HG03439 (cell line): ENCODE data around the gene PPP2R2B.

Experiments
- ATAC-seq: cut with Tn5 transposase; IDR thresholded peaks from one replicate; pipeline ENCODE4 v1.9.1; 2021; ENCODE audit warnings: mild to moderate bottlenecking, moderate library complexity; ENCODE audit not compliant: unreplicated experiment

Gene PPP2R2B

DNA sequence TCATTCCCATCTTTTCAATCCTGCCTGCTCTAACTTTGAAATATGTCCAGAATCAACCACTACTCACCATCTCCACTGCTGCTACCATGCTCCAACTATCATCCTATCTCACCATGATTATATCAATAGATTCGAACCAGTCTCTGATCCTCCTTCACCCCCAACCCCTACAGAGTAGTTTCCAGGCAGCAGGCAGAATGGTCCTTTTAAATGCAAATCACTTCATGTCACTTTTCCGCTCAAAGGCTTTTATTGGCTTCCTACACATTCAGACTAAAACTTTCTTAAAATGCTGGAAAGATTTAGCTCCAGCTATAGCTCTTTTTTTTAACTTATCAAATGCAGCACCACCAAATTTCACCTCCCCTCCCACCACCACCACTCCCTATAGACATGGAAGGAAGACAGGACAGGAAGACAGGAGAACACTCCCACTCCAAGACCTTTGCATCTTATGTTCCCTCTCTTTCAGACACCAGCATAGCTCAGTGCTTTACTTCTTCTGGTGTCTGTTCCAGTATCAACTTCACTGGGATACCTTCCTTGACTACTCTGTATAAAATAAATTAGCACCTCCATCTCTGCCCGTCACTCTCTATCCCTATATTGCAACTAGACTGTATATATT, 9.9 kb upstream of the PPP2R2B start:
- ATAC-seq, result no peak

DNA sequence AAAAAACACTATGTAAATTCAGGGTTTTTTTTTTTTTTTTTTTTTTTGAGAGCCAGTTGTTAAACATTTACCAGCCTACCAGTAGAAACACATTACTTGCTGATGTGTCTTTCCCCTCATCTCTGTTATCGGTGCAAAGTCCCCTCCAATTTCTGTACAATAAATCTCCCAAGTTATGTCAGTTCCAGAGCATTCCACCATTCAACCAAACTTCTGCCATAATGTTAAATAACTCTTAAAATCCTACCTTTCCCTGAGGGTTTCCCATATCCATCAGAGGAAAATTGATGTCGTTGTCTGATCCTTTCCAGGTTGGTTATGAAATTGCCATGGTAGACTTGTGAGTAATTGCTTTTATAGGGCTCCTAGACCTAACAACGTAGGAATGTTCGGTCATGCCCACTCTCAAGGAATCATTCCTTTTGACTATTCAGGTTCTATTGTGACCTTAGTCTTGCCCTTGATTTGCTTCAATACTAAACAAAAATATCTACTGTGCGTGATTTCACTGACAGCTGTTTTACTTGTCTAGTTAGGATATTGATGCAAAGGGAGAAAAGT, 5.6 kb upstream of the PPP2R2B start:
- ATAC-seq, result no peak

DNA sequence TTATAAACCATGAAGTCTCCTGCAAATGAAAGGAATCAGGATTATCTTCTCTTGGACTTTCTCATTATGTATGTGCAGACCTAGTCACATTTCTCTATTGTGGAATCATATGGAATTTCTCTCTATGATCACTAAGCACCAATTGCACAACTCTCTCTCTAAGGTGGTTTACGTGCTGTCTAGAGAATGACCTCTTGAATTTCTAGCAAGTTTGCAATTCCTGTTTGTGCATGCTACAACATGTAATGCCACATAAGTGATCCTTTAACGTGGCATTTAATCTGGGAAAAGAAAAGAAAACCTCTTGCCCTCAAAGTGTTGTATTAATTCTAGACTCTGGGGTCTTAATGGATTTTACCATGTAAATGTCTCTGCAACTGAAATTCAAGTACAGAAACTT, 5.0 kb upstream of the PPP2R2B start:
- ATAC-seq, result no peak

DNA sequence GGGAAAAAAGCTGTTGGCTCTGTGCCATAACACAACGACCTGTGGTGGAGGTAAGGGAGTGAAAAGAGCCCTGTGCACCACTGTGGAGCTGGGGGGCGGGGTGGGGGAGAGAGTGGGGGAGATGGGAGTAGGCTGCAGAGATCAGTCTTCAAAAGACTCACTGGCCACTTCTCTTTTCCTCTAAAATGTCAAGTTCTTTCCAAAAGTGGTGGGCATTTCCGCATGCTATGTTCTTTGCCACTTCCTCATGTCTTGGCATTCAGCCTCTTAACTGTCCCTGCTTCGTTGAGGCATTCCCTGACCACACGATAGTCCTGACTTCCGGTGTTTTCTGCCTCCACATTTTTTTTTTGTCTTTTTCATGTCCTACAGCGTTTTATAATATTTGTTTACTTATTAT, 2.4 kb upstream of the PPP2R2B start:
- no peak for ATAC-seq

DNA sequence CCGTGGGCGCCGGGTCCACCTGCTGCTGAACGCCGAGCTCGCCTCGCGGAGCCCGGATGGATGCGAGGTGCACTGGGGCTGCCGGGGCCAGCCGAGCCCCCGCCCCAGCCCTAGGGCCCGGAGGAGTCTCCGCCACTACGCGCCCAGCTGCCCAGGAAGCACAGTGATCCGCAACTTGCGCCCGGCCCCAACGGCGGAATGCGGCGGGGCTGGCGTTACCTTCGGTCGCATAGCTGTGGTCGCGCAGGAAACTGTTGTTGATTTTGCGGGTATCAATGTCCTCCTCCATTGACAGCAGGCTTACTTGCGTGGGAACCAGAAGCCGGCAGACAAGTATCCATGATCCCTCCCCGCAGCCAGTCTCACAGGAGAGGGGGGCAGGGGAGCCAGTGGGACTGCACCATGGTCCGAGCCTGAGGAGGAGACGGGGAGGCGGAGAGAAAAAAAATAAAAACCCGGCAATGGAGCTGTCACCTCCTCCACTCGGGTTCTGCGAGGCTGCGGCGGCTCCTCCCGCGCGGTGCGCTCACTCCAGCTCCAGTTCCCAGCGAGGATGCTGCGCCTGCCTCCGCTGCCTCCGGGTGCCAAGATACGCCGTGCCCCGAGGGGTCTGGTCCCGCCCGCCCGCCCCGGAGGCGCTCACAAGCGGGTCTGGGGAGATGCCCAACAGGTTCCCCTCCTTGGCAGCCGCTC, 628 bp downstream of the PPP2R2B start:
- no peak for ATAC-seq

DNA sequence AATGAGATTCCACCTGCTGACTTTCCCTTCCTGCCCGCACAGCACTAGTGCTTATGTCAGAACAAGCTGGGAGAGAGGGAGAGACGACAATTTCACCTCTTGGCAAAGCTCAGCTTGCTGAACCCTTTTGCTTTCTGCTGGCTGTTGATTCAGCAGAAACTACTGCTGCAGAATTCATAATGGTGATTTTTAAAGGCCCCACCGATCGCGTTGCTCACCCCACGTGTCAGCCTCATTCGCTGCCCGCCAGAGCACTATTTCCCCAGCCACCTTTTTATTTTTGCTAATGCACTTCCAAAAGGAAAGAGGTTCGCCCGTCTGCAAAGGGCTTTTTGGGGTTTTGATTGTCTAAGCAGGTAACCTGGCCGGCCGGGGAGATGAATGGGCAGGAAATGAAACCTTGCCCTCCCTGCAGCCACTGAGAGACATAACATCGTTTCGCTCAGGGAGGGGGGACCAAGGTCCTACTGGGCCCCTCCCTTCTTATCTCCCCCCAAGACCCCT, 1.3 kb downstream of the PPP2R2B start:
- no peak for ATAC-seq

DNA sequence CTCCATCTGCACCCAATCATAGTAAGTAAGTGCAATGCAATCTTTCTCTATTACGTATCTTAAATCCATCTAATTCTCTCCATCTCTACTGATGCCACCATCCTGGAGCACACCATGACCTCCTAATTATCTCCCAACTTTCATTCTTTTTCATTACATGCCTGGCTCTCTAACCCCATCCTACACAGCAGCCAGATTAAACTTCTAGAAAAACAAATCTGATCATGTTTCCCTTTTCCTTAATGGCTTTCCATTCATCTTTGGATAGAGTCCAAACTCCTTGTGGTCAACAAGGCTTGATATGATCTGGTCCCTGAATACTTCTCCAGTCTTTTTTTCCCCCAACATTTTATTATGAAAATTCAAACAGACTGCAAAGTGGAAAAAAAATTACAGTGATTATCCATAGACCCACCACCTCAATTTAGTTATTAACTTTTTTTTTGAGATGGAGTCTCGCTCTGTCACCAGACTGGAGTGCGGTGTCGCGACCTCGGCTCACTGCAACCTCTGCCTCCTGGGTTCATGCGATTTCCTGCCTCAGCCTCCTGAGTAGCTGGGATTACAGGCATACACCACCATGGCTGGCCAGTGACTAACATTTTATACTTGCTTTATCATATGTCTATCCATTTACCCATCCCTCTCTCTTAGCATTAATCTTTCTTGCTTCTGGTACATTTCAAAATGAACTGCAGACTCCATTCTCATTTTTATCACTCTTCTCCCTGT, 5.2 kb downstream of the PPP2R2B start:
- ATAC-seq, result no peak

DNA sequence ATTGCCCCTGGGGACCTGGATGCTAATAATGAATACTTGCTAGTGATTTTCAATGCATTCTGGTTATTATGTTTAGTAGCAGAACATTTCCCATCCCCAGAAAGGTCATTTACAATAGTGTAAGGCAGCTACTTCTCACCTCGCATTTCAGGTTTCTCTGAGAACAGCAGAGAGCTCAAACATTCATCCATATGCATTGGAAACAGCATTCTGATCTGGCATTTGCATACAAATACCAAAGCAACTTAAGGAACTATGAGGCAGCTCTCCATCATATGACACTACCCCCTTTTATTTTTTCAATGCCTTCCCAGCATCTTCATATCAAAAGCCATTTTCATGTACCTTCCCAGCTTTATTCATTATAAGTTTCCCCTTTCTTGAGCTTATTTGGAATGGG, 6.4 kb downstream of the PPP2R2B start:
- no peak for ATAC-seq

DNA sequence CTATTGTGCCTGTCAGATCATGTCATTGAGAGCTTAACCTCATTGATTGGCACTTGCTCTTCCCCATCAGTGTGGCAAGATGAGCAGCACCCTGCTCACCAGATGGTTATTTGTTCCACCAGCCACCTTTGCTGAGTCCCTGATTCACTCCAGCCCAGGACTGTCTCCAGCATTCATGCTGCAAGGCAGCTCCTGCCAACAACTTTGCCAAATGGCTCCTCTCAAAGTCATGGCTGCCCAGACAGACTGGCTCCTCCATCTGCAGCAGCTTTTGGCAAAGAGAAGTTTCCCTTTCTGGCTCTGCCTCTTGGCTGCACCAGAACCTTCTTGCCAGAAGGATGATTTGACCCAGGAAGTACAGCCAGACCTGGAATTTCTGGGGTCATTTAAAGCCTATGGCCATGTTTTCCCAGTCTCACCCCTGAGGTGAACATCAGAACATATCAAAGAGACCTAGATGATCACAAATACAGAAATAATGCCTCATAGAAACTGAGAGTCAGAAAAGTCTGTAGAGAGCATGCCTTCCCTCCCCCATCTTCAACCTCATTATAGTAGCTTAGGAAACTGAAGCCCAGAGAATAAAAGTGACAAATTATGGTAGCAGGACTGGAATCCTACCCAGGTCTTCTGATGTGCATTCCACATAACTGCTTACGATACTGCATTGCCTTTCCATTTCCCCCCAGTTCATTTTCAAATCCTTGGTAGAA, 10.4 kb downstream of the PPP2R2B start:
- no peak for ATAC-seq

DNA sequence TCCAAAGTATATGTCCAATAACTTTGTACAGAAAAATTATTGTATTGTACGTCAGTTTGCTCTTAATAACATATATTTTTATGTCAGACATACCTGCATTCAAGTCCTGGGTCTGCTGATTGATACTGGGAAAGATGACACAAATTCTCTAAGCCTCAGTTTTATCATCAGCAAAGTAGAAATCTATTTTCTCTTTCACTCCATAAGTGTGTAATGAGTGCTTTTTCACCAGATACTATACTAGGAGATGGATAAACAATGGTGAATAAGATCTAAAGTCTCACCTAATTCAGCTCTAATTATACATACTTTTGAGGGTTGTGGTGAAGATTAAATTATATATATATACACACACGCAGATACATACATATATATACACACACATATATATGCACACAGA, 12.3 kb downstream of the PPP2R2B start:
- ATAC-seq, result no peak

DNA sequence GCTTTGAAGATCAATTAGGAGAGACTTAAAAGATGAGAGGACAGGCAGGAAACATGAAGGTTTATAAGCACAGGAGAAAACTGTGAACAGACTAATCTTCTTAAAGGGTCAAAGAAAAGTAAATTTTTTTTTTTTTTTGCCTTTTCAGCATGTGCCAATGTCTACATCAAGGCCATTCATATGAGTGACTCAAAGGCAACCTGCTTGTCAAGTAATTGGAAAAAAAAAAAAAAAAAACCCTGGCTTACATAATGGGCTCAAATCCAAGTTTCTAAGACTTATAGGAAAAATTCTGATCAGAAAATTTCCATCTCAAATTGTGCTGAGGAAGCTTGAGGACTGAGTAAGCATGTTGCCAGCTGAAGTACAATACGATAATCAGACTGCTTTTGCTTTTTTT, 15.9 kb downstream of the PPP2R2B start:
- ATAC-seq, result no peak

DNA sequence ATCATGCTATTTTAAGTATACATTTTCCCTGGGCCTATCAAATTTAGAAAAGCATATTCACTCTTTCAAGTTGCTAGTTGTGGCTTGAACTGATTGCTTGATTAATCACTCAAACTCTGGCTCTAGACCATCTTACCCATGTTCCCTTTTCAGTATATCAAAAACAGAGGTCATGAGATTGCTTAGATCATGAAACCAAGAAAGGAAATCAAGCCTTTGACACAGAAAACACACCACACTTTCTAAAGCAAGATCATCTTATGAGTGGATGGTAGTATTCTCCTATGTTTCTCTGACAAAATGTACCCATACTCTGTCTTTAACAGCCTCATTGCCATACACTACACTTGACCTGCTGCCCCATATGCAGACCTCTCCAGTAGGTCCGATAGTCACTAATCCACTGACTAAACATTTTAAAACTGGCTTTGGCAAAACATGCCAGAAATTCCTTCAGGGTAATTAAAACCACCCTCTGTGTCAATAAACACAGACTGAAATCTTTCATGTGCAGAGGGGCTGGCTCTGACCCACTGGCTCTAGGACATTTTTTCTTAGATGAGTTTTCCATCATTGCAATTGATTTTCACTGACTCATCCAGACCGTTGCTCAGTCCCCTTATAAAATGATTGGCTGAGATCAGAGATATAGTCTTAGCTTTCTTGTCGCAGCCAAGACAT, 18.2 kb downstream of the PPP2R2B start:
- ATAC-seq, result no peak

DNA sequence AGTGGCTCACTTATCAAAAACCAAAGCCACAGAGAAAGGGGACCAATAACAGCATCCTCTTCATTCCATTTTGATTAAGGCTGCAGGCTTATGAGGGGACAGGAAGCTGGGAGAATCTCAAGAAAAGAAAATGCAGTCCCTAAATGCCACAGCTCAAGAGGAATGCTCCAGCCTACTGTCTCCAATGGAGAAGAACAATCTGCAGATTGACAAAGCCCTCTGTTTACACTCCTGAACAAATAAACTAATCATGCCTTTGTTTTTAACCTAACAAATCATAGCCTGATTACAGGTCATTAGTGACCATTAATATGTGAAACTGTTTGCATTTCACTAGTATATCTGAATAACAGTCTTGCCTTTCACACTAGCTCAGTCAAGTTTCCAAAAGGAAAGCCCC, 26.5 kb downstream of the PPP2R2B start:
- no peak for ATAC-seq

DNA sequence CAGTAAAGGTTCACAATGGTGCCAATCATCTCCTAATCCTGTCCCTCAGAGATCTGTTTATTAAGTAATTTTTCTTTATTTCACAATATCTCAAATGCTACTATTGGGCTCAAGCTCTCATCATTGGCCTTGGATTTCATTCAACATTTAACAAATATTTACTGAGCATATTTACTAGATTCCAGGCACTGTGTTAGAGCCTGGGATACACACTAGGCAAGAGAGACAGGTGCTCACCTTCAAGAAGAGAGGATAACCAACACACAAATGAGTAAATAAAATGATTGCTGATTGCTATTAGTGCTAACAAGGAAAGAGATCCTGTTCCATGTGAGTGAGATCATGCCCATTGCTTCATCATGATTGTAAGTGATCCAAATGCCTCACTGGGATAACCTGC, 27.4 kb downstream of the PPP2R2B start:
- no peak for ATAC-seq

DNA sequence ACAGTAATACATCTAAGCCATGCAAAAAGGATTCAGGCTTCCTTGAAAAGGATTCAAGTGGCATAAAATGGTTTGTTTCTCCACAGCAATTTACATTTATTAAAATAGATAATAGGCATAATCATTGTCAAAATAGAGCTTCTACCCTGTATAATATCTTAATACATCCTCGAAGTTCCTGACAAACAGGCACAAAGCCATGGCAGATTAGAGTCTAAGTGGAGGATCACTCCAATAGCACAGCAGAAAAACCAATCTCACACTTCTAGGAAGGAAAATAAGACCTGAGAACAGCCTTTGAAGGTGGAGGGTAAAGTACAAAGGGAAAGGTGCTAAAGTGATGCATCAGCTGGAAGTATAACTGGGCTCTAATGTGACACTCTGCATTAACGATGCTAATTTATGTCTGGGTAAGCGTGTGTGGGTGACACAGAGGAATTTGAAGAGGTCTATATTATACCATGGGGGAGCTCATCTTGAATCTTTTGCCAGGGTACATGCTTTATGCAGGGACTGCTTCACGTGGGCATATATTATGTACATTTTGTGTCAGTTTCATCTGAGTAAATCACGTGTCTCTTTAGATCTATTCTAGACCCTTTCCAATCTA, 28.8 kb downstream of the PPP2R2B start:
- ATAC-seq, result no peak

DNA sequence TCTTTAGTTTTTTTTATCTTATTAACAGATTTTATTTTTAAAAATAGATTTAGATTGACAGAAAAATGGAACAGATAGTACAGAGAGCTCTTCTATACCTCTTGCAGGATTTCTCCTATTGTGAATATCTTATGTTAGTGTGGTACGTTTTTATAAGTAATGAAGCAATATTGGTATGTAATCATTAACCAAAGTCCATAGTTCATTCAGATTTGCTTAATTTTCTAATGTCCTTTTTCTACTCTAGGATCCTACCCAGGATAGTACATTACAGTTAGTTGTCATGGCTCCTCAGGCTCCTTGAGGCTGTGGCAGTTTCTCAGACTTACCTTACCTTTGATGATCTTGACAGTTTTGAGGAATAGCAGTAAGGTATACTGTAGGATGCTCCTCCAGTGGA, 30.4 kb downstream of the PPP2R2B start:
- ATAC-seq, result no peak

DNA sequence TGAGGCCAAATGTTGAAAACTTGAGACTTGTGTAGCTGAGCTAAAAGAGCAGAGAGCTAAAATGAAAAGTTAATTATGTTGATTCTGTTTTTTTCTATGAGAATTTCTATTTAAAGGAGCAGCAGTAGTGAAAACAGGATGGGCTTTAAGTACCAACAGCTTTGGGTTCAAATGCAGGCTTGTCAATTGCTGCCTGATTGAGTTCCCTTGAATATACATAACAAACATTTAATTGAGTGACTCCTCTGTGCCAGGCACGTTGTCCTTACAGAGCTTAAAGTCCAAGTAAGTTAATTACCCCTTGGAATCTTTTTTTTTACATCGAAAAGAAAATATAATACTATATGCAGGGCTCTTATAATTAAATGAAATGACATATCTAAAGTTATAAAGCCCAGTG, 38.5 kb downstream of the PPP2R2B start:
- no peak for ATAC-seq

DNA sequence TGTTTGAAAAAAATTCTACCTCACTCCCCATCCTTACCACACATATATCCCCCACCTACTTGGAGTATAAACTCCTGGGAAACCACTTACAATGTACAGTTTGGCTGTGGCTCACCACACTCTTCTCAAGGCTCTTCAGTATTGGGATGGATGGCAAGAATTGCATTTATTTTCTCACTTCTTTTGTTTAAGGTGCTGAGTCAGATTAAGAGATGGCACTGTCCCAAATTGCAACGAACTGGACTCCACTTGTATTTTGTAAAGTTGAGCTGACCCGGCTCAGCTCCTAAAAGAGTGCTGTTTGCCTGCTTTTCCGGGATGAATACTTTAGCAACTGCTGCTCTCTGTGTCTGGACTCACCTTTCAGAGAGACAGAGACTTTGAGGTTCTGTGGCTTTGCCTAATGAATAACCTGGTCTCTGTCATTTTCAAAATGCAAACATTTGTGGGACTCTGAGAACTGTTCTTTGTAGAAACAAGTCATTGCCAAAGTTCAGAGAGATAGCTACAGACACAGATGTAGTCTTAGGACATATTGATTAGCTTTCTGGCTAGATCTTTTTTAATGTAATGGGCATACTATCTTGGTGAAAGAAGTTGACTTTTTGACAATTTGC, 42.2 kb downstream of the PPP2R2B start:
- ATAC-seq, result no peak

DNA sequence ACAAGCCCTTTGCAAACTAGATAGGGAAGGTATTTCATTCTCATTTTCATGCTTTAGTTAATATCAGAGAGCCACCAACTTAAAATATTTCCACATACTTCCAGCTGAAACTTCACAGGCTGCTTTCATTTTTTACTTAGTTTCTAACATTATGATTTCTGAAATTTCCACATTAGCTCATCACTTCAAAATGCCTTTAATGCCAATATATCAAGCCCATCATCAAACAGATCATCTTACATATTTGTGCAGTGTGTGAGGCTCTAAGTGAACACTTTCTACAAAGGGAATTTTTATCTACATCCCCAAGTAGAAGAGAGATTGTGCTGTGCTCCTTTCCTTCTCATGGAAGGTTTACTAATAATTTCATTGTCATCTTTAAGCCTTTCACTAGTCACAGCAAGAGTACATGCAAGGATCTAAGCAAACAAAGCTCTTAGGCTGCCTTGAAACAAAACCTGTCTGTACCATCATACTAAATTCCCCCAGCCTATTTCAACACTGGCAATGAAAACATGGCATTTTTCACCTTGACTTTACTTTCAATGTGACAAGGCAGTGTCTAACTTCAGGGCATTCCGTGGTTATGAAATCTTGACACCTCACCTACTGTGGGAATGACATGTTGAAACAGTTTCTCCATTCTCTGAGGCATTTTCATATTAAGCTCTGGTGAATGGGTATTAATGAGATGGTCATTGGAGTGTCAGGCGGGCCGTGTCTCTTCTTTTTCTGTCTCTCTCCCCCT, 45.4 kb downstream of the PPP2R2B start:
- no peak for ATAC-seq
